GM06990 (cell line): ENCODE results near the gene BICDL2.

Source experiments
- DNase-seq: peaks from one replicate; pipeline ENCODE4 v3.0.0-alpha.2; 2011; ENCODE audit not compliant: insufficient read length; ENCODE audit errors: extremely low read depth
- H3K27me3 ChIP-seq: replicated peaks from 2 replicates; pipeline ENCODE4 v1.6.0; 2011; ENCODE audit warnings: low read length; ENCODE audit not compliant: control insufficient read depth, insufficient read depth
- H3K36me3 ChIP-seq: 2 replicates; pipeline ENCODE4 v1.5.1; 2011; ENCODE audit warnings: low read length; ENCODE audit not compliant: control insufficient read depth, insufficient read depth
- H3K4me3 ChIP-seq: replicated peaks from 2 replicates; pipeline ENCODE4 v1.5.1; 2011; ENCODE audit warnings: low read depth, mild to moderate bottlenecking, control low read depth, low read length
- TF ChIP-seq, protein P1 (sequence below): IDR thresholded peaks from 2 replicates; pipeline ENCODE4 v1.5.1; 2011; ENCODE audit warnings: low read length, control low read depth, mild to moderate bottlenecking, inconsistent platforms; ENCODE audit not compliant: insufficient read depth, poor library complexity, severe bottlenecking

Gene BICDL2

DNA sequence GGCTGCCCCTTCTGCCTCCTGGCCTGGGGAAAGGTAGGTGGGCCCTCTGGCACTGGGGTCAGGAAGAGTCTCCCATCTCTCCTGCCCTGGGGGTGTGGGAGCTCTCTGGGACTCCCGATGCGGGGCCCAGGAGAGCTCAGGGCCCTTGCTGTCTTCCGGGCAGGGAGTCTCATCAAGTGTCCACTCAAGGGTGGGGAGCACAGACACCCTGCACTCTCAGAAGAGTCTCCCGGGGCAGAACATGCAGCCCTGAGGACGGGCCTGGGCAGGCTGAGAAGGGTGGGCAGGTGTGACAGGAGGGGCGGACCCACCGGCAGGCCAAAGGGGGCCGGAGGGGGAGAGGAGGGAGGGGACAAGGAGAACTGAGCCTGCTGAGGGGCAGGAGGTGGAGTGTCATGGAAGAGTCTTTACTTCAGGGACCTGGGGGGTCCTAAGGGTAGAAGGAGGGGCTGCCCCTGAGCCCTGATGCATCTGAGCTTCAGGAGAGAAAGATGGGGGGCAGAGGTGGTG is 48.1 kb downstream of the BICDL2 start:
- Histone ChIP-seq H3K36me3 (no peaks in the 10 kb centered on the region), H3K27me3 (peaks cover 1% of the 10 kb centered on the region), H3K4me3 (no peak overlapping the region)
- TF ChIP-seq, protein P1, sequence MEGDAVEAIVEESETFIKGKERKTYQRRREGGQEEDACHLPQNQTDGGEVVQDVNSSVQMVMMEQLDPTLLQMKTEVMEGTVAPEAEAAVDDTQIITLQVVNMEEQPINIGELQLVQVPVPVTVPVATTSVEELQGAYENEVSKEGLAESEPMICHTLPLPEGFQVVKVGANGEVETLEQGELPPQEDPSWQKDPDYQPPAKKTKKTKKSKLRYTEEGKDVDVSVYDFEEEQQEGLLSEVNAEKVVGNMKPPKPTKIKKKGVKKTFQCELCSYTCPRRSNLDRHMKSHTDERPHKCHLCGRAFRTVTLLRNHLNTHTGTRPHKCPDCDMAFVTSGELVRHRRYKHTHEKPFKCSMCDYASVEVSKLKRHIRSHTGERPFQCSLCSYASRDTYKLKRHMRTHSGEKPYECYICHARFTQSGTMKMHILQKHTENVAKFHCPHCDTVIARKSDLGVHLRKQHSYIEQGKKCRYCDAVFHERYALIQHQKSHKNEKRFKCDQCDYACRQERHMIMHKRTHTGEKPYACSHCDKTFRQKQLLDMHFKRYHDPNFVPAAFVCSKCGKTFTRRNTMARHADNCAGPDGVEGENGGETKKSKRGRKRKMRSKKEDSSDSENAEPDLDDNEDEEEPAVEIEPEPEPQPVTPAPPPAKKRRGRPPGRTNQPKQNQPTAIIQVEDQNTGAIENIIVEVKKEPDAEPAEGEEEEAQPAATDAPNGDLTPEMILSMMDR, result no peak
- no peak for DNase-seq

DNA sequence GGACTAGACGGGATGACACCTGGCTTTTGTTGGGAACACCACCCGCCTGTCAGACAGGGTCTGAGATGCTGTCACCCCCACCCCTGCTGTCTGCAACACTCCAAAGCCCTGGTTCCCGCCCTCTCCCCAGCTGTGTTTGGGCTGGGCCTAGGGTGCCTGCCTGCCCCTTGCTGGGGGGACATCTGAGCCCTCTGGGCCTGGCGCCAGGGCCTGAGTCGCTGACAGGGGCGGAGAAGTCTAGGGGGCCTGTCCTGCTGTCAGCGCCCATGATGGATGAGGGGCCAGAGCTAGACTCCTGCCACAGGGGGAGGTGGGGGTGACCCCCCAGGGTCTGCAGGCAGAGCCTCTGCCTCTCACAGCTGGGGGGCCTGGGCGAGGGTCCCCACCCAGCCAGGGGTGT is 48.9 kb downstream of the BICDL2 start:
- peaks cover 1% of the 10 kb centered on the region for H3K27me3 ChIP-seq
- TF ChIP-seq, protein P1, result no peak
- H3K36me3 ChIP-seq, result no peaks in the 10 kb centered on the region
- DNase-seq, result no peak
- no peak overlapping the region for H3K4me3 ChIP-seq

DNA sequence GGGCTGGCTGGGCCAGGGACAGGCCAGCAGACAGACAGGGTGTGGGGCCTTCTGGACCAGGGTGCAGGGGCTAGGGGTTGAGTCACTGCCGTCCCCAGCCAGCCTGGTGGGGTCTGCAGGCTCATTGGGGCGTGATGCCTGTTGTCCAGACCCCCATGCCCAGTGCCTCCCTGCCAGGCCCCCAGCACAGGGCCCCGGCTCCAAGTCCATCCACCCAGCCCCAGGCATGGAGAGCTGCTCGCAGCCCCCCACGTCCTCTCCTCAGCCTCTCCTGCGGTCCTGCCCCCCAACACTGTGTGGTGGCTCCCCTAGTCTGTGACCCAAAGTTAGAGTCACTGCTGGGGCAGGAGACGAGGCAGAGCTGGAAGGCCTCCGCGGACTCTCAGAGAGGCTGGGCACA is 49.5 kb downstream of the BICDL2 start:
- H3K4me3 ChIP-seq, result no peak overlapping the region
- TF ChIP-seq, protein P1, result no peak
- H3K27me3 ChIP-seq, result peaks cover 1% of the 10 kb centered on the region
- H3K36me3 ChIP-seq, result no peaks in the 10 kb centered on the region
- DNase-seq, result no peak

DNA sequence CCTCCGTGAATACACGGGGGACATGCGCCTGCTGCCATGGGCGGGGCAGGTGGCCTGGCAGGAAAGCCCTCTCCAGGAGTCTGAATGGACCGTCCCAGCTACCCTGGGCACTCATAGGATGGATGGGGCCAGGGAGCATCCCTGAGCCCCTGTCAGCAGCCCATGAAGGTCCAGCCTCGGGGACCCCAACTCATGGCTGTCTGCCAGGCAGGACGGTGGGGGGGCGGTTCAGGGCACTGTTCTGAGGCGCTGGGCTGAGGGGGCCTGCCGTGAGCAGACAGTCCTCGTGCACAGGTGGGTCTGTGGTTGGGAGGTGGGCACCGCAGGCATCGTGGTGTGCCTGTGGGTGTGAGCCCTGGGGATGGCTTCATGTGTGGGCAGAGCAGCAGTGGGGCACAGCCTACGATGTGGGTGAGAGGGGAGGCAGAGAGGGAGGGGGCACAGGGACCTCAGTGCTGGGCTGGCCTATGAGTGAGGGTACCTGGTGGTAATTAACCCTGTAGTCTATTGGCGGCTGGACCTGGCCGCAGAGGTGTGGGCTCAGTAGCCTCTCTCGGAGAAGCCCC is 50.0 kb downstream of the BICDL2 start:
- Histone ChIP-seq H3K36me3 (no peaks in the 10 kb centered on the region), H3K4me3 (no peak overlapping the region), H3K27me3 (peaks cover 1% of the 10 kb centered on the region)
- TF ChIP-seq, protein P1, result no peak
- DNase-seq, result no peak

DNA sequence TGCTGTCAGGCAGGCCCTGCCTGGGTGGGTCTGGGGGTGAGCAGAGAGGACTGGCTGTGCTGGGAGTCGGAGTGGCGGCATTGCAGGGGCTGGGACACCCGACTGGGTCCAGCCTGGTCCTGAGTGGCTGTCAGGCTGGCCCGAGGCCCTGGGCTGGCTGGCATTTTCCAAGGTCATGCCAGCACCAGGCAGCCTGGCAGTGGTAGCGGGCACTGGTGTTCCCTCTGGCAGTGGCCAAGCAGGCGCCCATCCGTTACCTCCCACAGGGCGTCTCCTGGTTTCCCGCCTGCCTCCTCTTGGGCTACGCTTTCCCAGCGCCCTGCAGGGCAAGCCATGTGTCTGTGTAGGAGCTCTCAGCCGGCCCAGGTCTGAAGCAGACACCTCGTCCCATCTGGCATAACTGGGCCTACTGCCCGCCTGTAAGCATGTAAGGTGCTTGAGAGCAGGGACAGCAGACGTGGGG is 50.8 kb downstream of the BICDL2 start:
- peaks cover 1% of the 10 kb centered on the region for H3K27me3 ChIP-seq
- DNase-seq, result no peak
- H3K4me3 ChIP-seq, result no peak overlapping the region
- H3K36me3 ChIP-seq, result no peaks in the 10 kb centered on the region
- TF ChIP-seq, protein P1, result no peak

DNA sequence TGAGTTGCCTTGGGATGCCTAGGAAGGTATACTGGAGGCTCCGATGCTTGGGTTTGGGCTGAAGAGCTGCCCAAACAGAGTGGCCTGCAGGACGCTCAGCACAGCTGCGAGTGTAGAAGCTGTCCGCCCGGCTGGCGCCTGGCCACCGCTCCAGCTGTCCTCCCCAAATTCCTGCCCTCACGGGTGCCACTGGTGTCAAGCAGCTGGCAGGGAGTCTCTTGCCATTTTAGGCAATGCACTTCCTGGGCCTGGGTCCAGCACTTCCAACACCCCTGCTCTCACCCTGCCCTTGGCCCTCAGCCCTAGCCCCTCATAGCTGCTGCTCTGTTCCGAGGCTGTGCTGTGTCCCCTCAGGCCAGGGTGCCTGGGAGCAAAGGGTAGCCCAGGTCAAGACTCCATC is 51.3 kb downstream of the BICDL2 start:
- Histone ChIP-seq H3K27me3 (peaks cover 1% of the 10 kb centered on the region), H3K36me3 (no peaks in the 10 kb centered on the region), H3K4me3 (no peak overlapping the region)
- DNase-seq, result no peak
- TF ChIP-seq, protein P1, result no peak
